Effector CD4-positive, alpha-beta T cell (primary cell): ENCODE data around the gene RAPGEF4.

Source experiments
- DNase-seq: peaks from one replicate; pipeline ENCODE4 v3.0.0-alpha.2; 2020

Gene RAPGEF4

GRCh38 chr2:172864182-172864581 lies 128.5 kb downstream of the RAPGEF4 start:
- DNase-seq, result no peak

- no peak for DNase-seq
Measured at GRCh38 chr2:172865422-172865821, 129.8 kb downstream of the RAPGEF4 start.

- no peak for DNase-seq
Measured at GRCh38 chr2:172869861-172870260, 134.2 kb downstream of the RAPGEF4 start.

- no peak for DNase-seq
Measured at GRCh38 chr2:172870396-172870795, 134.8 kb downstream of the RAPGEF4 start.

GRCh38 chr2:172877826-172878225 lies 142.2 kb downstream of the RAPGEF4 start:
- no peak for DNase-seq

- no peak for DNase-seq
Measured at GRCh38 chr2:172878260-172878659, 142.6 kb downstream of the RAPGEF4 start.

- no peak for DNase-seq
Measured at GRCh38 chr2:172884336-172884735, 148.7 kb downstream of the RAPGEF4 start.

GRCh38 chr2:172885996-172886395 lies 150.4 kb downstream of the RAPGEF4 start:
- no peak for DNase-seq

- DNase-seq, result no peak
Measured at GRCh38 chr2:172887280-172887679, 151.6 kb downstream of the RAPGEF4 start.

- no peak for DNase-seq
Measured at GRCh38 chr2:172888714-172889669, 153.3 kb downstream of the RAPGEF4 start.

- DNase-seq, result no peak
Measured at GRCh38 chr2:172889768-172890430, 154.3 kb downstream of the RAPGEF4 start.

- no peak for DNase-seq
Measured at GRCh38 chr2:172893111-172893510, 157.5 kb downstream of the RAPGEF4 start.

GRCh38 chr2:172893671-172894070 lies 158.0 kb downstream of the RAPGEF4 start:
- DNase-seq, result no peak

GRCh38 chr2:172894689-172895387 lies 159.2 kb downstream of the RAPGEF4 start:
- no peak for DNase-seq

- DNase-seq, result no peak
Measured at GRCh38 chr2:172896661-172897081, 161.0 kb downstream of the RAPGEF4 start.

GRCh38 chr2:172900871-172901270 lies 165.2 kb downstream of the RAPGEF4 start:
- no peak for DNase-seq

GRCh38 chr2:172901913-172902312 lies 166.3 kb downstream of the RAPGEF4 start:
- DNase-seq, result no peak

GRCh38 chr2:172904236-172904635 lies 168.6 kb downstream of the RAPGEF4 start:
- no peak for DNase-seq

GRCh38 chr2:172905937-172906811 lies 170.5 kb downstream of the RAPGEF4 start:
- DNase-seq, result no peak

- no peak for DNase-seq
Measured at GRCh38 chr2:172908275-172908674, 172.6 kb downstream of the RAPGEF4 start.

- DNase-seq, result no peak
Measured at GRCh38 chr2:172909454-172909853, 173.8 kb downstream of the RAPGEF4 start.

GRCh38 chr2:172912266-172912665 lies 176.6 kb downstream of the RAPGEF4 start:
- no peak for DNase-seq
